ENCODE measurements around the gene TSHZ1.
A peak's percentile ranks its signal among the peaks of the same experiment; 100 is the strongest.

Gene TSHZ1

GRCh38 chr18:75200071-75200470 is 10.5 kb upstream of the TSHZ1 start:
- Mint-ChIP-seq H3K27me3 (peaks cover 2% of the 10 kb centered on the region), H3K4me1 (ENCODE audit: low read depth) (peaks cover 40% of the 10 kb centered on the region), H3K27ac (no peak overlapping the region), H3K4me3 (no peak overlapping the region), H3K36me3 (ENCODE audit: low read depth) (peaks cover 35% of the 10 kb centered on the region), H3K9me3 (no peaks in the 10 kb centered on the region)
- no peak for DNase-seq

GRCh38 chr18:75200605-75201280 is 9.9 kb upstream of the TSHZ1 start:
- H3K27ac Mint-ChIP-seq = no peak overlapping the region
- peaks cover 46% of the 10 kb centered on the region for H3K4me1 Mint-ChIP-seq (ENCODE audit: low read depth)
- H3K27me3 Mint-ChIP-seq = peaks cover 8% of the 10 kb centered on the region
- H3K4me3 Mint-ChIP-seq = no peak overlapping the region
- no peak for DNase-seq
- no peaks in the 10 kb centered on the region for H3K9me3 Mint-ChIP-seq
- H3K36me3 Mint-ChIP-seq (ENCODE audit: low read depth) = peaks cover 35% of the 10 kb centered on the region

DNA sequence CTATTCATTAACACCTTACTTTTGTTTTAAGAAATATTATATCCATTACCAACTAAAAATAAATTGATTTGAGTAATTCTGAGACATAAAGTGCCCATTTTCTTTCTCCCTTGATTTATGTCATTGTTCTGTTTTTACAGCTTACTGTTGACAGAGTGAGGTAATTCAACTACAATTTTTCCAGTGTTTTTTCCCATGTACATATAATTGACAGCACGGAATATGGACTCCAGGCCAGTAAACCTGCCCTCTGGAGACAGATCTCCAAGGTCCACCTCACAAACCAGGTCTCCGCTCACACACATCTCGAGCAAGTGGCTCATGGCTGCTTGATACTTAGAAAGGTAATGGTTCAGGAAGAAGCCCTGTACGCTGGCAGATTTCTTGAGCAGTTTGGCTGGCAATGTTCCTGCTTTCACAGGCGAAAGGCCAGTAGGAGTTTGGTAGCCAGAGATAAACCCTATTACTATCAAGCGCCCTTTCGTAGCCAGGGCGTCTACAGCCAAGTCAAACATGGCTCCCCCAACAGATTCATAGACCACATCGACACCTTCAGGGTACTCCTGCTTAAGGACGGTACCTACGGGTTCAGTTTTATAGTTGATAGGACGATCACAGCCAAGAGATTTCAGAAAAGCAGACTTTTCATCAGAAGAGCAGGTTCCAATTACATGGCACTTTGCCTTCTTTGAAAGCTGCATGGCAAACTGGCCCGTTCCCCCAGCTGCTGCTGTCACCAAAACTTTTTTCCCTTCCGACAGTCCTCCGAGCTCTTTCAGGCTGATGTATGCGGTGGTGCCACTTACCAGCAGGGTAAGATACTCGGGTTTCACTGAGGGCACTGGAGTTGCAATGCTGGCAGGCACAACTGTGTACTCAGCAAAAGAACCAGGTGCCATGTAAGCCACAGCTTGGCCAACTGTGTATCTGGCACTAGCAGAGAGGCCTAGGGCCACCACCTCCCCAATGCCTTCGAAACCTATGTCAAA is 9.0 kb upstream of the TSHZ1 start:
- DNase-seq = no peak
- H3K36me3 Mint-ChIP-seq (ENCODE audit: low read depth) = peaks cover 34% of the 10 kb centered on the region
- peaks cover 13% of the 10 kb centered on the region for H3K27me3 Mint-ChIP-seq
- H3K4me1 Mint-ChIP-seq (ENCODE audit: low read depth) = peaks cover 54% of the 10 kb centered on the region
- H3K9me3 Mint-ChIP-seq = no peaks in the 10 kb centered on the region
- peak overlapping the region; percentile 67 for H3K27ac Mint-ChIP-seq
- H3K4me3 Mint-ChIP-seq = no peak overlapping the region

DNA sequence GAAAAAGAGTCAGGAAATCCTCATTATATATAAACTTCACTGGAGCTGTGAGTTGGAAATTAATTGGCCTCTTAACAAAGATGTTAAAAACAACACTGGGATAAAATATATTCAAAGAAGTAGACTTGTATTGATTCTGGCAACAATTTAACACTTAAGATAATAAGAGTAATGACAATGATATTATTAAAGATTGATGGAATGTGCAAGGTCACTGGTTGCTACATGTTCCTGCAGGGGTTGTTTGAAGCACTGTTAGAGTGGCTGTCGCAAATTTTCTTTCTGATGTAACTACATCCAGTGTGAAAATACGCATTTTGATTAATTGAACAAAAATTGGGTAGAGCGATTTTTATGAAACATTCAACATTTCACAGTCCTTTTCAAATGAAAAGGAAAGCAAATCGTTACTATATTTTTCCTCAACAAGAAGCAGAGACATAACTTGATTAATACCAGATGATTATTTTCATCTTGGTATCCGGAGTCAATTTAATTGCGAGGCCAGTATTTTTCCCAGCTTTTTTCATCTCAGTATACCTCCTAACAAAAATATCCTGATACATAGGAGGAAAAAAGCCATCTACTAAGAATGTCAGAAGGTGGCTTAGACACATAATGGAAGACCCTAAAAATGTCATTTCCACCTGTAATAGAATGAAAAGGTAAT is 7.8 kb upstream of the TSHZ1 start:
- H3K4me1 Mint-ChIP-seq (ENCODE audit: low read depth) = peaks cover 62% of the 10 kb centered on the region
- no peak for DNase-seq
- H3K9me3 Mint-ChIP-seq = no peaks in the 10 kb centered on the region
- H3K27ac Mint-ChIP-seq = no peak overlapping the region
- H3K27me3 Mint-ChIP-seq = peaks cover 13% of the 10 kb centered on the region
- no peak overlapping the region for H3K4me3 Mint-ChIP-seq
- peaks cover 35% of the 10 kb centered on the region for H3K36me3 Mint-ChIP-seq (ENCODE audit: low read depth)

- H3K27ac Mint-ChIP-seq = no peak overlapping the region
- H3K27me3 Mint-ChIP-seq = peaks cover 13% of the 10 kb centered on the region
- peaks cover 57% of the 10 kb centered on the region for H3K4me1 Mint-ChIP-seq (ENCODE audit: low read depth)
- H3K36me3 Mint-ChIP-seq (ENCODE audit: low read depth) = peaks cover 39% of the 10 kb centered on the region
- DNase-seq = no peak
- no peaks in the 10 kb centered on the region for H3K9me3 Mint-ChIP-seq
- H3K4me3 Mint-ChIP-seq = no peak overlapping the region
Measured at GRCh38 chr18:75203416-75204268, 7.0 kb upstream of the TSHZ1 start.

DNA sequence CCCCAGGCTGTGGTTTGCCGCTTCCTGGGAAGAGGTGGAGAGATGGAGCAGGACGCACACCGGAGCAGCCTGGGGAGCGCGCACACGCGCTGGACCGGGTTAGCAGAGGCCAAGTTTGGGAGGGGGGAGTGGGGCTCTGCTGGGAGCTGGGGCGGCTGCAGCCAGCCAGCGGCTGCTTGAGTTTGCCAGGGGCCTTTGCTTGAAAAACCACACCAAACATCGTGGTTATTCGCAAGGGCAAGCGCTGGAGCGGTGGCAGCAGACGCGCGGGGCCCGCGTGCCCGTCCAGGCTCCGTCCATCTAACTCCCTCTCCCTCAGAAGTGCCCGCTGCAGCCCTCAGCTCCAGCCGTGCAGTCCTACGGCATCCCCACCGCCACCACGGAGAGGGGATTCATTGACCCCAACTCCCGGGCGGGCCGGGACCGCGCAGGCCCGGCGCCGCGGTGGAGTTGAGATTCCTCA is 6.3 kb upstream of the TSHZ1 start:
- Mint-ChIP-seq H3K27ac (no peak overlapping the region), H3K4me1 (ENCODE audit: low read depth) (peaks cover 52% of the 10 kb centered on the region), H3K9me3 (no peaks in the 10 kb centered on the region), H3K4me3 (no peak overlapping the region), H3K36me3 (ENCODE audit: low read depth) (peaks cover 39% of the 10 kb centered on the region), H3K27me3 (peaks cover 13% of the 10 kb centered on the region)
- DNase-seq = no peak

- Mint-ChIP-seq H3K27me3 (peaks cover 13% of the 10 kb centered on the region), H3K36me3 (ENCODE audit: low read depth) (peaks cover 33% of the 10 kb centered on the region), H3K4me3 (peak overlapping the region; percentile 66), H3K4me1 (ENCODE audit: low read depth) (peaks cover 49% of the 10 kb centered on the region), H3K27ac (peak overlapping the region; percentile 50), H3K9me3 (no peaks in the 10 kb centered on the region)
- peak; percentile 48 for DNase-seq
Measured at GRCh38 chr18:75204732-75205513, 5.7 kb upstream of the TSHZ1 start.

GRCh38 chr18:75205514-75206132 is 5.0 kb upstream of the TSHZ1 start:
- Mint-ChIP-seq H3K36me3 (ENCODE audit: low read depth) (peaks cover 30% of the 10 kb centered on the region), H3K4me1 (ENCODE audit: low read depth) (peaks cover 50% of the 10 kb centered on the region), H3K9me3 (no peaks in the 10 kb centered on the region), H3K27ac (peak overlapping the region; percentile 50), H3K4me3 (peak overlapping the region; percentile 66), H3K27me3 (peaks cover 13% of the 10 kb centered on the region)
- DNase-seq = no peak

GRCh38 chr18:75206452-75207309 is 3.9 kb upstream of the TSHZ1 start:
- DNase-seq = no peak
- H3K27me3 Mint-ChIP-seq = peaks cover 13% of the 10 kb centered on the region
- peaks cover 45% of the 10 kb centered on the region for H3K4me1 Mint-ChIP-seq (ENCODE audit: low read depth)
- peak overlapping the region; percentile 94 for H3K4me3 Mint-ChIP-seq
- peaks cover 25% of the 10 kb centered on the region for H3K36me3 Mint-ChIP-seq (ENCODE audit: low read depth)
- no peaks in the 10 kb centered on the region for H3K9me3 Mint-ChIP-seq
- H3K27ac Mint-ChIP-seq = no peak overlapping the region

DNA sequence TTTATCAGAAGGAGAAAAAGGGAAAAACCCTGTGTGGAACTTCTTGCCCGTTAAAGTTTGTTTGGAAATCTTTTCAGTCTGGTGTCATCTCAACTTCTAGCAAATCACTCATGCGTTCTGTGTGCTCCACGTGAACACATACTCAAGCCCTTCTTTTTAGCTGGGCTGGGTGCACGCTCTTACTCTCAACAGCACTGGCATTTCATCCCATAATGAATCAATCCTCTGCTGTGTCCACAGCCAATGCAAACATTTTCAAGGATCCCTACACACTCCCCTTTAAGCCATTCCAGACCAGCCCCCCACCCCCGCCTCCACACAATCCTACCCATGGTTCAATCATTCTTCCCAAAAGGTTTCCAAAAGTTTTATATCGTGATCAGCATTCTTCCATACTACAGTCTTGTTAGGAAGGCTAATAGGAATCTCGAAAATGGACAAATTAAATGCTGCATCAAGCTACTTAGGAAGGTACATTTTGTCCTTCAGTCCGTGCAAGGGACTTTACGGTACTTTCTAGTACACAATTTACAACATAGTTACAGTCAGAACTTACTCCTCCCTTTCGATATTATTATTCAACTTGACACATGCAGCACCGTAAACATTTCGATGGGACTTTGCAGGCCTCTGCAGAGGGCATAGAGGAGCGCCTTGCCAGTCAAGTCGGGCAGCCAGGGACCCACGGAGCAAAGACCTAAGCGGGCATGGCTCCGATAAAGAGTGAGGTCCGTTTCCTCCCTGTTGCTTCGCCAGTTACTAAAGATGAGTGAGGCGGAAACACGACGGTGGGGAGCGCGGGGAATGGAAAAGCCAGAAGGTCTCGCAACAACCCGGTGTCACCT is 3.1 kb upstream of the TSHZ1 start:
- Mint-ChIP-seq H3K36me3 (ENCODE audit: low read depth) (peaks cover 17% of the 10 kb centered on the region), H3K4me3 (peak overlapping the region; percentile 94), H3K27me3 (peaks cover 13% of the 10 kb centered on the region), H3K9me3 (no peaks in the 10 kb centered on the region), H3K27ac (peak overlapping the region; percentile 98), H3K4me1 (ENCODE audit: low read depth) (peaks cover 47% of the 10 kb centered on the region)
- DNase-seq = no peak

DNA sequence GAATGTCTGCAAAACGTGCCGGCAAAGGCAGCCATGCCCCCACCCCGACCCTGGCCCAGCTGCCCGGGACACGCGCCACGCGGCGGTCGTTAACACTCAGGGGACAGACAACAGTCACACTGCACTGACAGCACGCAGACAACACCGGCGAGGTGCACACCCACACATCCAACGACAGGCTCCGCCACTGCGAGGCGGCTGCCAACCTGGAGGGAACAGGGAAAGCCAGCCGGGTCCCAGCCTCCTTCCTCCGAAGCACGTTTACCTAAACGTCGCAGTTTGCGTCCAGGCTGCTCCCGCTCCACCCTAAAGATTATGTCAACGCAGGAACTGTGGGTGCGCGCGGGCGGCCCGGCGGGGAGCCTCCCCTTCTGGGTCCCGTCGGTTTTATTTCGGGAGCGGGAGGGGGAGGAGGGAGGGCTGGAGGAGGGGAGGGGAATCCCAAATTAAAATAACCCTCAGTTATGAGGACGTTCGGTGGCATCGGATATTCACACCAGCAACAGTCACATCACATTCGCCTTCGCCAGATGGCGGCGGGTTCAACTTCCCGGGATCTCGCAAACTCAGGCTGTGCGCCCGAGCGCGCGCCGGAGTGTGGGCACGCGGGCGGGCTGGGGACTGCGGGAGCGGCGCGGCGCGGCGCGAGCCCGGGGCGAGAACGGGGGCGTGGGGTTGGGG is 2.3 kb upstream of the TSHZ1 start:
- Mint-ChIP-seq H3K36me3 (ENCODE audit: low read depth) (peaks cover 16% of the 10 kb centered on the region), H3K4me3 (peak overlapping the region; percentile 94), H3K27me3 (peaks cover 13% of the 10 kb centered on the region), H3K9me3 (no peaks in the 10 kb centered on the region), H3K4me1 (ENCODE audit: low read depth) (peaks cover 55% of the 10 kb centered on the region), H3K27ac (peak overlapping the region; percentile 98)
- peak; percentile 71 for DNase-seq

Measured in activated T-cell treated with anti-CD3 and anti-CD28 coated beads, Interleukin-2, amount 50 U/mL, for 24 hours (primary cell).